GM10847 (cell line): ENCODE results near the gene CST11.

ENCODE experiments used
- POLR2A ChIP-seq: IDR thresholded peaks from 2 replicates; pipeline ENCODE4 v1.6.1; 2011; ENCODE audit not compliant: insufficient read length; ENCODE audit errors: extremely low read depth

CST11 gene

GRCh38 chr20:23452776-23453175 is at the start of gene CST11:
CST11 (minus strand) TSS chr20:23452876; CDS start chr20:23452811, 65 bp downstream.
- no peak for TF ChIP-seq POLR2A

GRCh38 chr20:23501926-23502325 is 49.2 kb upstream of the CST11 start:
- no peak for TF ChIP-seq POLR2A

GRCh38 chr20:23497536-23497935 is 44.9 kb upstream of the CST11 start:
- no peak for TF ChIP-seq POLR2A

- no peak for TF ChIP-seq POLR2A
These were observed 40.6 kb upstream of the CST11 start for GRCh38 chr20:23493172-23493772.

- no peak for TF ChIP-seq POLR2A
These were observed 39.6 kb upstream of the CST11 start for GRCh38 chr20:23492292-23492691.

- TF ChIP-seq POLR2A = no peak
These were observed 38.1 kb upstream of the CST11 start, which contains the start of gene CST8 for GRCh38 chr20:23490817-23491216. CST8 (plus strand) TSS chr20:23491117; CDS start chr20:23491668, 551 bp downstream.

- TF ChIP-seq POLR2A = no peak
These were observed 36.3 kb upstream of the CST11 start for GRCh38 chr20:23488996-23489395.

- no peak for TF ChIP-seq POLR2A
These were observed 35.8 kb upstream of the CST11 start for GRCh38 chr20:23488470-23488869.

- no peak for TF ChIP-seq POLR2A
These were observed 31.4 kb upstream of the CST11 start for GRCh38 chr20:23484081-23484480.

- TF ChIP-seq POLR2A = no peak
These were observed 29.5 kb upstream of the CST11 start for GRCh38 chr20:23482138-23482537.

- no peak for TF ChIP-seq POLR2A
These were observed 26.4 kb upstream of the CST11 start for GRCh38 chr20:23479043-23479442.

- TF ChIP-seq POLR2A = no peak
These were observed 24.5 kb upstream of the CST11 start for GRCh38 chr20:23477223-23477622.

- TF ChIP-seq POLR2A = no peak
These were observed 23.5 kb upstream of the CST11 start for GRCh38 chr20:23476015-23476754.

GRCh38 chr20:23475395-23475794 is 22.7 kb upstream of the CST11 start:
- TF ChIP-seq POLR2A = no peak

GRCh38 chr20:23461180-23461579 is 8.5 kb upstream of the CST11 start:
- no peak for TF ChIP-seq POLR2A

- TF ChIP-seq POLR2A = no peak
These were observed 6.9 kb upstream of the CST11 start for GRCh38 chr20:23459461-23460150.
